HUDEP-2 (cell line): Measurements from ENCODE around the gene PCSK7.
A peak's percentile ranks its signal among the peaks of the same experiment; 100 is the strongest.
"Not testable (repeated sequence)": the region's sequence is repeated elsewhere in the genome, so short reads cannot be mapped to it uniquely, and the experiment has no call there.

Source experiments
- DNase-seq, 76 experiments: peaks; one replicate each; lab custom pipeline; 2025; ENCODE audit not compliant: unreplicated experiment in 76 of 76; lab: John Stamatoyannopoulos, UW

The PCSK7 gene, protein sequence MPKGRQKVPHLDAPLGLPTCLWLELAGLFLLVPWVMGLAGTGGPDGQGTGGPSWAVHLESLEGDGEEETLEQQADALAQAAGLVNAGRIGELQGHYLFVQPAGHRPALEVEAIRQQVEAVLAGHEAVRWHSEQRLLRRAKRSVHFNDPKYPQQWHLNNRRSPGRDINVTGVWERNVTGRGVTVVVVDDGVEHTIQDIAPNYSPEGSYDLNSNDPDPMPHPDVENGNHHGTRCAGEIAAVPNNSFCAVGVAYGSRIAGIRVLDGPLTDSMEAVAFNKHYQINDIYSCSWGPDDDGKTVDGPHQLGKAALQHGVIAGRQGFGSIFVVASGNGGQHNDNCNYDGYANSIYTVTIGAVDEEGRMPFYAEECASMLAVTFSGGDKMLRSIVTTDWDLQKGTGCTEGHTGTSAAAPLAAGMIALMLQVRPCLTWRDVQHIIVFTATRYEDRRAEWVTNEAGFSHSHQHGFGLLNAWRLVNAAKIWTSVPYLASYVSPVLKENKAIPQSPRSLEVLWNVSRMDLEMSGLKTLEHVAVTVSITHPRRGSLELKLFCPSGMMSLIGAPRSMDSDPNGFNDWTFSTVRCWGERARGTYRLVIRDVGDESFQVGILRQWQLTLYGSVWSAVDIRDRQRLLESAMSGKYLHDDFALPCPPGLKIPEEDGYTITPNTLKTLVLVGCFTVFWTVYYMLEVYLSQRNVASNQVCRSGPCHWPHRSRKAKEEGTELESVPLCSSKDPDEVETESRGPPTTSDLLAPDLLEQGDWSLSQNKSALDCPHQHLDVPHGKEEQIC

DNA sequence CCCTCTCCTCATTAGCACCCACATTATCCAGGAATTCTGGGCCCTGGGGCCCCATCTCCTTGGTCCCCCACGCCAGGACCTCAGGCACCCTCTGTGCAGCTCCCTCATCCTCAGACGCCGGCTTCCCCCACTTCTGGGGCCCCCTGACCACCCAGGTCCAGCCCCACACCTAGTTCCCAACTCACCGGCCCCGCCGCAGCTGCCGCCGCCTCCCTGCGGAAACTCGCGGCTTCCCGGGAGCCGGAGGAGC is at the start of gene PCSK7:
PCSK7 (minus strand) TSS at position 232 of the 250 bp plus-strand sequence. CDS start 2,229 bp downstream, outside the sequence.
- peak in 1 of 76 experiments; percentile 32 for DNase-seq

DNA sequence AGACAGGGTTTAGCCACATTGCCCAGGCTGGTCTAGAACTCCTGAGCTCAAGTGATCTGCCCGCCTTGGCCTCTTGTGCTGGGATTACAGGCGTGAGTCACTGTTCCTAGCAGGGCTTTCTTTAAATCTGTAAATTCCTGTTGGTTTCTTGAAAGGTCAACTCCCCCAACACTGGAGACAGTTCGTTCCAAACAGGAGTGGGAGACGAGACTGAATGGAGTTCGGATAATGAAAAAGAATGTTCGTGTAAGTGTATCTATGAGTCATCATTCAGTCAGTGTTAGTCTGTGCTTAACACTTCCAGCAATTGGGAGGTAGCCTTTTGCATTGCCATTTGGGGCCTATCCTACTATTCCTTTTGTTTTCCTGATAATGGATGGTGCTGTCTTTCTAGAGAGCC is 49.3 kb upstream of the PCSK7 start:
- no peak for DNase-seq

DNA sequence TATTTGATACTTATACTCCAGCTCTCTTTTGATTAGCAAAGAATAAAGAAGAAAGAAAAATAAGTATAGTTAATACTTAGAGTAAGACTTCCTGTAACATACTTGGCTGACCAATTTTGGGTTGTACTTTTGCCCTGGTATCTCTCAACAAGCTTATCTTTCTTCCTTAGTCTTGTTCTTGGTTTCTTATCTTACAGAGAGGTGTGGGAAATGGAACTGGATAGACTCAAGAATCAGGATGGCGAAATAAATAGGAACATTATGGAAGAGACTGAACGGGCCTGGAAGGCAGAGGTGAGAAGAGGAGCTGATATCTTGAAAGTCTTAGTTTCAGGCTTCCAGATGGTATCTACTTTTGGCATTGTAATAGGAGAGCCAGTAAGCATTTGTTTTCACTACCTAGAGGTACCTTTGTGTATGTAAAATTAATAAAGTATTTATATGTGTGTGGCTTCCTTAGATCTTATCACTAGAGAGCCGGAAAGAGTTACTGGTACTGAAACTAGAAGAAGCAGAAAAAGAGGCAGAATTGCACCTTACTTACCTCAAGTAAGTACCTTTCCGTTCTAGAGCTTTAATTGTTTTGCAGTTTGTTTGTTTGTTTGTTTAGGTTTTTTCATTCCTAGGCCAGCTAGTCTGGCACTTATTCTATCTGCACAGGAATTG is 48.0 kb upstream of the PCSK7 start:
- no peak for DNase-seq

DNA sequence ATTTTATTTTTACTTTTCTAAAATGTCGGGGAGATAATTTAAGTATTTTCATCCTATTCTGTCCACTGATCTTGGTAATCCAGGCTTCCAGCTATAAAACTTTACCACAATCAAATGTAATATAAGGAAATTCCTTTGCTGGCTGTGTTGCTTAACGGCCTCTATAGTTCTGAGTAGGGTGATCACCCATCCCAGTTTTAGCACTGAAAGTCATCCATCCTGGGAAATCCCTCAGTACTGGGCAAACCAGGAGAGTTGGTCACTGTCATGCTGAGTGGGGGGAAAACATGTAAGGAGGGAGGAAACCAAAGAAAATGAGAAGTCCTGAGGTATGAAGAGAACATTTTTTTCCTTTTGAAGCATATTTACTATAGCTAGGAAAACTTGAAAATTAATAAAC is 46.5 kb upstream of the PCSK7 start:
- DNase-seq, result no peak

DNA sequence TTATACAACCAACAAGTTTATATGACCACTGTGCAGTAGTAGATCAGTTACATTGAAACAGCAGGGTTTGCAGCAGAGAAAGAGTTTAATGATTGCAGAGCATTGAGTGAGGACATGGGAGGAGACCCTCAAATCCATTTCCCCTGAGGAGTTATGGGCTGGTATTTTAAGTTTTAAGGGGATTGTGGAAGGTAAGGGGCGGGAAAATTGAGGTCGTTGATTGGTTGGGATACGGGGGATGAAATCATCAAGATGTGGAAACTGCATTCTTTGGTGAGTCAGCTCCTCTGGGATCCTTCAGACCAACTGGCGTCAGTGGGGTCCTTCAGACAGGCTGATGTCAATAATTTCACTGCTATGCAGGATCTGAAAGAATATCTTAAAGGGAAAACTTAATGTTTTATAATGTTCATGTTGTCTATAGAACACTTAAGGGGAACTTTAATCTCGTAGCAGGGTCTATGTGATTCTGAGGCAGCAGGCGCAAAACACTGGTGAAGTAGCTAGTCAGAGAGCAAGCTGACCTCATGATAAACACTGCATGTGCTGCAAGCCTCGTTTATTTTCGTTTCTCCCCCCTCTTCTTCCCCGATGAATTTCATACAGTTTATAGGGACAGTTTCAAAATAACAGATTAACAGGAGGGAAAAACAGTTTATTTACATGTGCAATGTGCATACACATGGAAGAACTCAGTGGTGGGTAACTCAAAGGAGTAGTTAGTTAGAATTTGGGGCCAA is 41.8 kb upstream of the PCSK7 start:
- DNase-seq, result no peak

DNA sequence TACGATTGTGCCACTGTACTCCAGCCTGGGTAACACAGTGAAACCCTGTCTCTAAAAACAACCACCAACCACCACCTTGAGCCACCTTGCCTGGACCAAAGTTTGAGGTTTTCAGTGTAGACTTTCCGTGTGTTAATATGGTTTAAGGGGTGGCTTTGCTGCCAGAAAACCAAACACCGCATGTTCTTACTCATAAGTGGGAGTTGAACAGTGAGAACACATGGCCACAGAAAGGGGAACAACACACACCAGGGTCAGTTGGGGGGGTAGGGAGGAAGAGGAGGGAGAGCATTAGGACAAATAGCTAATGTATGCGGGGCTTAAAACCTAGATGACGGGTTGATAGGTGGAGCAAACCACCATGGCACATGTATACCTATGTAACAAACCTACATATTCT is 40.3 kb upstream of the PCSK7 start:
- peak in 1 of 76 experiments; percentile 2 for DNase-seq

DNA sequence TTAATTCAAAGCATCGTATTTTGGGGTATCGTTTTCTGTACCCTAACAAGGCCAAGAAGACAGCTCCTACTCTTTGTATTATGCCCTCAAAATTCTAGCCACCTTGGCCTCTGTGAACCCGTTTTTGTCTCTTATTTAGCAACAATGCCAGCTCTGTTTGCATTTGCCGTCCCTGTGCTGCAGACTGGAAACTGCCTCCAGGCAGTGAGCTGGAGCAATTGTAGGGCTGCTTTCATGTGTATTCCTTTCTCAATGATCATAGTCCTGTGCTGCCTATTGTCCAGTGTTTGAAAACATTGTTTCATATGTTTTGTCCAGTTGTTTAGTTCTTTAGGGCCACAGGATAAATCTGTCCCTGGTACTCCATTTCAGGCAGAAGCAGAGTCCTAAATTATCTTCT is 39.3 kb upstream of the PCSK7 start:
- DNase-seq, result no peak

DNA sequence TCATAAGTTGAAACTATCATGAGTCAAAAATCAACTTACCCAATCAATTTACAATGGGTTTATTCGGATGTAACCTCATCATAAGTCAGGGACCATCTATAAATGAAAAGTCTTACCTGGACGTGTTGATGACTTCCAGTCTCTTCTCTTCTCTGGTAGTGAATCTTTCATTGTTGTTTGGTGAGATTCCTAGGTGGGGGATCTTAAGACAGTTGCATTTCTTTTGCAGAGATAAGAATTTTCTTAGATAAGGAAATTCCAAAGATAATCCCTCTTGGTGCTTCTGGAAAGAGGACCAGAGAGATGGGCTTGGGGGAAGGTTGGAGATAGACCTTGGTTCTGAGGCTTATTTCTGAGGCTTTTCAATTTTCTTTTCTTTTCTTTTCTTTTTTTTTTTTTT is 38.0 kb upstream of the PCSK7 start:
- DNase-seq, result no peak

DNA sequence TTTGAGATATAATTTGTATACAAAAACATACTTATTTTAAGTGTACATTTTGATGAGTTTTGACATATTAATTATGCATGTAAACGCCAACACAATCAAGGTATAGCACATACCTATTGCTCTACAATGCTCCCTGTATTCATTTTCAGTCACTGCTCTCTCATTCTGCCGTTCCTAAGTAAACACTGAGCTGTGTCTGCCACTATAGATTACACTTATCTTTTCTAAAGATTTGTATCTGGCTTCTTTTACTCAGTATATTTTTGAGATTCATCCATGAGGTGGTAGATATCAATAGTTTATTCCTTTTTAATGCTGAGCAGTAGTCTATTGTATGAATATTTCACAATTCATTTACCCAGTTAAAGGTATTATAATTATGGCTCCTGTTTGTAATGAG is 33.9 kb upstream of the PCSK7 start:
- DNase-seq, result no peak

DNA sequence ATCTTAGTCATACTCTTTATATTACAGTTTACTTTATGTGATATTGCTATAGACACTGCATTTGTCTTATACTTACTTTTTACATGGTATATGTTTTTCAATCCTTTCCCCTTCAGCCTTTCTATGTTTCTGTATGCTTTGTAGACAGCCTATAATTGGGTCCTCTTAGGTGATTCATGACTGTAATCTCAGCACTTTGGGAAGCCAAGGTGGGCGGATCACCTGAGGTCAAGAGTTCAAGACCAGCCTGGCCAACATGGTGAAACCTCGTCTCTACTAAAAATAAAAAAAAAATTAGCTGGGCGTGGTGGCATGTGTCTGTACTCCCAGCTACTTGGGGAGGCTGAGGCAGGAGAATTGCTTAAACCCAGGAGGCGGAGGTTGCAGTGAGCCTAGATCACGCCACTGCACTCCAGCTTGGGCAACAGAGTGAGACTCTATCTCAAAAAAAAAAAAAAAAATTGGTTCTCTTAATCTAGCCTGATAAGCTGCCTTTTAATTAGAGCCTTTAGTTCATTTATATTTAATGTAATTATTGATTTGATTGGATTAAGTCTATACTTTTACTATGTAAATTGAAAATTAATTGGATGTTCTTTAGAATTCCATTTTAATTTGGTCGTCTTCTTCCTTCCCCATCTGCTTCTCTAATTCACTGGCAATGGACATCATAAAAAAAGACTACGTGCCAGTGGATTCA is 32.9 kb upstream of the PCSK7 start:
- not testable (repeated sequence) for DNase-seq

DNA sequence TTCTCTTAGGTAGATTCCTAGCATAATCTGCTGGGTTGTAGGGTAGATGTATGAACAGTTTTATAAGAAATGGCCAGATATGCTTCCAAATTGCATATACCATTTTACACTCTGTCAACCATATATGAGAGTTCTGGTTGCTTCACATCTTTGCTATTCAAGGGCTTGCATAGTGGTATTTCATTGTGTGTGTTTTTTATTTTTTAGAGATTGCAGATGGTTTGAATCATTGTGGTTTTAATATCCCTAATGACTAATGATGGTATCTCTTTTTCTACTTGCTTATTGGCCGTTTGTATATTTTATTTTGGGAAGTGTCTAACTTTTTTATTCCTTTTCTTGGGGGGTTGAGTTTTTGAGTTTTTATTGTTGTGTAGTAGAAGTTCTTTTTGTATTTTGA is 27.5 kb upstream of the PCSK7 start:
- no peak for DNase-seq

DNA sequence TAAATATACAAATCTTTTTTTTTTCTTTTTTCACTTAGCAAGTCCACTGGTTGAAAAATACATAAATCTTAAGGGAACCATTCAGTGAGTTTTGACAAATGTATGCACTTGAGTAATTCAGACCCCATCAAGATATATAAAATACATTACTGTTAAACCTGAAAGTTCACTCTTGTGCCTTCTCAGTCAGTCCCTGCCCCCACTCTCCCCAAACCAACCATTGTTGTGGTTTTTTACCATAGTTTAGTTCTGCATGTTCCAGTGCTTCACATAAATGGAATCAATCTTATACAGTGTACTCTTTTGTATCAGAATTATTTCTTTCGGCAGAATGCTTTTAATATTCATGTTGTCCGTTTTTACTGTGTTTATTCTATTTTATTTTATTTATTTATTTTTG is 26.7 kb upstream of the PCSK7 start:
- no peak for DNase-seq

DNA sequence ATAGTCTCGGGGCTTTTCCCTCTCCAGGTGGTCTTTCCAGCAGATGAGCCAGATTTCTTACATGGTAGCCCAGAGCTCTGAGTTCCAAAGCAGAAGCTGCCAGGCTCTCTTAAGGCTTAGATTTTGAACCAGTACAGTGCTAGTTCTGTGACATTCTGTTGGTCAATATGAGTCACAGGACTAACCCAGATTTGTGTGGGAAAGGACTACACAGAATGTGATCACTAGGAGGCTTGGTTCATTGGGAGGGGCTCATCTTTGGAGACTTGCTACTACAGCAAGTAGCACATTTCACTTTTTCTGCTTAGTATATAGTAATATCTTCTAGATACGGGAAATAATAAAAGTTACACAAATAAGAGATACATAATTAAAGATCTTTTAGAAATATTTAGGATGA is 24.7 kb upstream of the PCSK7 start:
- no peak for DNase-seq

DNA sequence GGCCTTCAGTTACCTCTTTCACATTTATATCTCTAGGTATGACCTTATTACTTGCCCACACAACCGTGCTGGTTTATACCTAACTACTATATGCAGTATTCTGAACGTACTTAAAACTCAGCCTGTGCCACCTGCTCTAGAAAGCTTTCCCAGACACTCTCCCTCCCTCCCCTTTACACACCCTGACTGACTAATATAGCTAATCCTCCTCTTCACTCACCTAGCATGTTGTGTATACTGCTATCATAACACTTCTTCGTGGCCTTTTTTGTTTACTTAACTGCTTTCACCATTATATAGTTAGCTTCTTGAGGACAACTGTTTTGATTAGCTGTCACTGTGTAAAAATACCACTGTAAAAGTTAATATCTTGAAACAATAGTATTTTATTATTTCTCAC is 24.1 kb upstream of the PCSK7 start:
- no peak for DNase-seq

DNA sequence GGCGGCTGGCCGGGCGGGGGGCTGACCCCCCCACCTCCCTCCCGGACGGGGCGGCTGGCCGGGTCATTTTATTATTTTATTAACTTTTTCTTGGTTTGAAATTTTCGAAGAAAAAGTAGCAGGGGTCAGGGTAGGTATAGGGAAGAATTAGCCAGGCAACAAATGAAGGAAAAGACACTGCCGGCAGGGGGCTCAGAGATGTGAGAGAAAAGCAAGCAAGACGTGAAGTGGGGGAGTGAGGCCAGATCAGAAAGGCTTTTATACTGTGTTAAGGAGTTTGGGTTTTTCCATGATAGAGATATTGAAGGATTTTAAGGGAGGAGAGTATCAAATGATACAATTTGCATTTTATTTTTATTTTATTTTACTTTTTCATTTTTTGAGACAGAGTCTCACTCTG is 19.6 kb upstream of the PCSK7 start:
- DNase-seq, result no peak

DNA sequence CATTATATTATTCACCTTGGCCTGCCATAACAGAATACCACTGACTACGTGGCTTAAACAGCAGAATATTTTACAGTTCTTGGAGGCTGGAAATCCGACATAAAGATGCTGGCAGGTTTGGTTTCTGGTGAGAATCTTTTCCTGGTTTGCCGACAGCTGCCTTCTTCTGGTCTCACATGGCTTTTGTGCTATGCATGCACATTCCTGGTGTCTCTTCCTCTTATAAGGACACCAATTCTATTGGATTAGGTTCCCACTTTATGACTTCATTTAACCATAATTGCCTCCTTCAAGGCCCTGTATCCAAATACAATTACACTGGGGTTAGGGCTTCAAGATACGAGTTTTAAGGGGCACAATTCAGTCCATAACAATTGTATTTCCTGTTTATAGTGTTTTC is 17.7 kb upstream of the PCSK7 start:
- DNase-seq, result no peak

DNA sequence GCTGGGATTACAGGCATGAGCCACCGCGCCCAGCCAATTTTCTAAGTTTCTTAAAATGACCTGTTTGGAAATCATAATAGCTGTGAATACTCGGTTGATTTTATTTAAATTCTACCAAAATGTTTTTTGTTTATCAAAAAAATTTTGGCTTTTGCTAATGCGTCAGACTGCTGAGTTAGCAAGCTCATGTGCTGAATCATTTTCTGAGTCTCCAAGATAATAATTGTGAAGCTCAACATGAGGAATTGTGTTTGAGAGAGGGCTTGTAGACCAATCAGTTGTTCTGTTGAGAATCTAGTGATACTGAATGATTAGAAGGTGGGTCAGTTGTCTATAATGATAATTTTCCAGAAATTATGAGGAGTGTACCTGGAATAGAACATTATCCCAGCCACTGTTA is 16.5 kb upstream of the PCSK7 start:
- no peak for DNase-seq

DNA sequence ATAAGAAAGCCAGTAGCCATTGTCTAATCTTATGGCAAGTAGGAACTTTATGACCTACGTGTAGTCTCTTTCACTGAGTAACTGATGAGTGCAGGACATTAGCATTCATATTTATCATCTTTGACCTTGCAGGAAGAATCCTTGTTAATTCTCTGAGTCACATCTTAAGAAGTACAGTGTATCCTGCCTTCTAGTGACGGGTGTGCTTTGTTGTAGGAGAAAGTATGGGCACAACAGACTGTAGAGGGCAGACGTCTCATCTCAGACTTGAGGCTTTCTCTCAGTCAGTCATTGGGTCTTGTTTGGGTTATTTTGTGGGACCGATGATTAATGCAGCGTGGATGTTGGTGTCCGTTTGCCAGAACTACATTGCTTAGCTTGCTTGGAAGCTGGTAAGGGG is 7.4 kb upstream of the PCSK7 start:
- DNase-seq, result no peak

DNA sequence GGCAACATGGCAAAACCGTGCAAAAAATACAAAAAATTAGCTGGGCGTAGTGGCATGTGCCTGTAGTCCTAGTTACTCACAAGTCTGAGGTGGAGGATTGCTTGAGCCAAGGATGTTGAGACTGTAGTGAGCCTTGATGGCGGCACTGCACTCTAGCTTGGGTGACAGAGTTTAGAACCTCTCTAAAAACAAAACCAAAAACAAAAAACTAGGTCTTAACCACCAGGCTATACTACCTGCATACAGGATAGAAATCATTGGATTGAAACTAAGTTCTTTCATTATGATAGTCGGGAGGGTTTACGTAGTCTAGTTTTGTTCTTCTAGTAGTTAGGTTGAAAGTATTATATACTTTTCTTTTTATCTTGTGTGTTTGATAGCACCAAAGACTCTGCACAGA is 6.3 kb upstream of the PCSK7 start:
- DNase-seq, result no peak

DNA sequence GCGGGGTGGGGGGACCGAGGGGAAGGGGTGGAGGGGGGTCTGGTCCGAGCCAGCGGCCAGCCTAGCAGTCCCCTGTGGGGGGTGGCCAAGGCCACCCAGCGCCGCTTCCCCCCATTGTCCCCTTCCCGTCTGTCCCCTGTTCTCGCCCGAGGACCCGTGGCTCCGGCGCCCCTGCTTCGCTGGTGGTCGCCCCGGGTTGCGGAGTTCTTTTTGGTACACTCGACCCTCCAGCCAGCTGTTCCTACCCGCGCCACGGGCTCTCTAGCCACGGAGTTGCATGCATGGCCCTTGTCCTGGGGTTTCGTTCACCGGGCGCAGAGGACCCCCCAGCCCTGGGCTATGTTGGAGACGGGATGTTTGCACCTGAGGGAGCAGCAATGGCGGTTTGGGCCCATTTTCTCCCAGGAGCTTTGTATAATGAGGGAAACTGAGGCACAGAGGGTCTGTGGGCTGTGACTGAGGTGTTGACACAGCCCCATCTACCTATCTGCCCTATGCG is 1.1 kb upstream of the PCSK7 start:
- peak in 1 of 76 experiments; percentile 36 for DNase-seq
